Measurements from ENCODE around the gene RIMS4. TPM values are rescaled to one million over a fixed set of nuclear protein-coding genes. Genes with fewer than 3 reads are reported as not detected.

Gene RIMS4
- total and polyA plus RNA-seq, 2 of the 8 experiments (the other 6 are each of a cell fraction or from before 2014, with no cell fraction given), result 13.3 to 44.2 TPM

GRCh38 chr20:44725837-44726236 lies 84.5 kb downstream of the RIMS4 start:
- H3K4me3 ChIP-seq (ENCODE audit: extremely low read depth in 1 of 4, insufficient read depth in 2 of 4, low read depth in 3 of 4, low read length in 4 of 4), result no peak overlapping the region
- CTCF ChIA-PET (ENCODE audit: partially characterized antibody), result interaction anchor here (9.7 to 20.4 kb wide), 4 partner anchors 9 to 42 kb away, joined by 83 to 180 read pairs (median 90); partner anchors contain the start of gene CCN5
- no peak overlapping the region for H3K18ac ChIP-seq (ENCODE audit: extremely low read depth, low read length)
- H3K9ac ChIP-seq (replicated peaks in 1 of 4; ENCODE audit: extremely low read depth in 1 of 4, low read depth in 3 of 4, low read length in 3 of 4), result no peak overlapping the region
- H3K9me3 ChIP-seq (ENCODE audit: insufficient read depth in 2 of 2, low read depth in 1 of 2, low read length in 1 of 2), result no peaks in the 10 kb centered on the region
- H3K79me2 ChIP-seq (ENCODE audit: control insufficient read depth in 1 of 2, insufficient read depth in 2 of 2, low read length in 2 of 2), result no peaks in the 10 kb centered on the region
- WGBS, 2 experiments (ENCODE audit: extremely low coverage in 1 of 2, insufficient coverage in 1 of 2, insufficient read length in 1 of 2, insufficient replicate concordance in 2 of 2, low coverage in 1 of 2, low lambda C conversion rate in 2 of 2, missing lambda C conversion rate in 1 of 2), result 78% methylated on average over 5 of the region's 5 CpGs; no CpG with 5 or more reads in 1 of the 2 experiments
- no peak overlapping the region for H2AK5ac ChIP-seq (ENCODE audit: low read depth, low read length)
- H3K23ac ChIP-seq (ENCODE audit: insufficient read length), result no peak overlapping the region
- no peak overlapping the region for H4K91ac ChIP-seq (replicated peaks; ENCODE audit: insufficient read length, low read length)
- no peak overlapping the region for H2AFZ ChIP-seq (ENCODE audit: low read length)
- no peaks in the 10 kb centered on the region for H3K36me3 ChIP-seq (ENCODE audit: control insufficient read depth in 2 of 4, insufficient read depth in 4 of 4, low read length in 3 of 4)
- no peak overlapping the region for H2BK12ac ChIP-seq (ENCODE audit: low read depth, low read length)
- DNase-seq (ENCODE audit: low read depth in 1 of 2, low spot score in 2 of 2) (no peak), FAIRE-seq (no peak)
- no peak overlapping the region for H3K4me2 ChIP-seq (ENCODE audit: insufficient read depth in 1 of 2, low read depth in 2 of 2, low read length in 2 of 2)
- no peak overlapping the region for H2BK20ac ChIP-seq (ENCODE audit: low read length)
- no peaks in the 10 kb centered on the region for H3K23me2 ChIP-seq (ENCODE audit: low read depth, low read length)
- H3K27me3 ChIP-seq (replicated peaks in 1 of 4; ENCODE audit: control insufficient read depth in 3 of 4, extremely low read depth in 1 of 4, insufficient read depth in 3 of 4, low read length in 3 of 4), result no peaks in the 10 kb centered on the region
- H3K56ac ChIP-seq (replicated peaks; ENCODE audit: insufficient read length, low read depth, low read length), result no peak overlapping the region
- H3K14ac ChIP-seq (ENCODE audit: insufficient read length), result no peak overlapping the region
- no peak overlapping the region for H4K5ac ChIP-seq (ENCODE audit: insufficient read length, low read depth, low read length)
- no peak overlapping the region for H4K8ac ChIP-seq (ENCODE audit: extremely low read depth, insufficient read depth, low read length)
- no peak overlapping the region for H3K4ac ChIP-seq (replicated peaks; ENCODE audit: insufficient read length, low read depth, low read length)
- no peak overlapping the region for H2BK120ac ChIP-seq (replicated peaks; ENCODE audit: low read depth, low read length)
- H3K27ac ChIP-seq (ENCODE audit: low read depth, low read length), result no peak overlapping the region
- peak; percentile 97 for TF ChIP-seq KDM1A (IDR thresholded peaks at IDR 0.05; ENCODE audit: borderline replicate concordance, low read length)
- TF ChIP-seq PHF8 (conservative IDR thresholded peaks at IDR 0.05; ENCODE audit: low read depth, low read length), result no peak
- TF ChIP-seq BACH1 (IDR thresholded peaks at IDR 0.05; ENCODE audit: low read length), result no peak
- no peak for TF ChIP-seq ATF3 (IDR thresholded peaks at IDR 0.05; ENCODE audit: insufficient read depth, low read depth, low read length)
- no peak for TF ChIP-seq YY1 (IDR thresholded peaks at IDR 0.05; ENCODE audit: low read depth, low read length)
- peak in 1 of 2 experiments; percentile 72; a peak in 1 of 4 replicates for TF ChIP-seq HDAC2 (IDR thresholded peaks at IDR 0.05; ENCODE audit: borderline replicate concordance in 1 of 2, low read depth in 2 of 2, low read length in 2 of 2)
- TF ChIP-seq RXRA (IDR thresholded peaks at IDR 0.05; ENCODE audit: insufficient read depth, low read depth, low read length), result no peak
- TF ChIP-seq SIN3A (conservative IDR thresholded peaks at IDR 0.05 in 1 of 2, IDR thresholded peaks at IDR 0.05 in 1 of 2; ENCODE audit: low read depth in 1 of 2, low read length in 2 of 2), result no peak
- peaks cover 7 to 16% (median 14%) of the 10 kb centered on the region in 4 experiments for H3K4me1 ChIP-seq (replicated peaks in 1 of 4; ENCODE audit: control insufficient read depth in 3 of 4, insufficient read depth in 4 of 4, low read length in 3 of 4)
- H2BK5ac ChIP-seq (ENCODE audit: low read depth, low read length), result no peak overlapping the region
- no peaks in the 10 kb centered on the region for H3K79me1 ChIP-seq (ENCODE audit: low read depth, low read length)
- H4K20me1 ChIP-seq (replicated peaks in 1 of 2; ENCODE audit: control insufficient read depth in 1 of 2, insufficient read depth in 2 of 2, low read length in 2 of 2), result no peaks in the 10 kb centered on the region
- no peak overlapping the region for H2BK15ac ChIP-seq (ENCODE audit: low read length)
- POLR2A ChIA-PET (ENCODE audit: partially characterized antibody), result no interaction called here

Measured in H1 (cell line).